NAMALWA (cell line): Measurements from ENCODE around the gene CTXN1.
"Not testable (repeated sequence)": the region's sequence is repeated elsewhere in the genome, so short reads cannot be mapped to it uniquely, and the experiment has no call there.

Source experiments
- DNase-seq: peaks from one replicate; pipeline ENCODE4 v3.0.0-alpha.2; 2015; ENCODE audit warnings: low spot score

CTXN1 gene

DNA sequence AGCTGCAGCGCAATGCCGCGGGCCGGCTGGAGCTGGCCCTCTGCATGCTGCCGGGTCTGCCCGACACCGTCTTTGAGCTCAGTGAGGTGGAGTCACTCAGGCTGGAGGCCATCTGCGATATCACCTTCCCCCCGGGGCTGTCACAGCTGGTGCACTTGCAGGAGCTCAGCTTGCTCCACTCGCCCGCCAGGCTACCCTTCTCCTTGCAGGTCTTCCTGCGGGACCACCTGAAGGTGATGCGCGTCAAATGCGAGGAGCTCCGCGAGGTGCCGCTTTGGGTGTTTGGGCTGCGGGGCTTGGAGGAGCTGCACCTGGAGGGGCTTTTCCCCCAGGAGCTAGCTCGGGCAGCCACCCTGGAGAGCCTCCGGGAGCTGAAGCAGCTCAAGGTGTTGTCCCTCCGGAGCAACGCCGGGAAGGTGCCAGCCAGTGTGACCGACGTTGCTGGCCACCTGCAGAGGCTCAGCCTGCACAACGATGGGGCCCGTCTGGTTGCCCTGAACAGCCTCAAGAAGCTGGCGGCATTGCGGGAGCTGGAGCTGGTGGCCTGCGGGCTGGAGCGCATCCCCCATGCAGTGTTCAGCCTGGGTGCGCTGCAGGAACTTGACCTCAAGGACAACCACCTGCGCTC, 26.1 kb downstream of the CTXN1 start:
- DNase-seq, result no peak

GRCh38 chr19:7898967-7899366, 27.0 kb downstream of the CTXN1 start:
- no peak for DNase-seq

- DNase-seq, result no peak
Observed at GRCh38 chr19:7897292-7897691, 28.6 kb downstream of the CTXN1 start.

DNA sequence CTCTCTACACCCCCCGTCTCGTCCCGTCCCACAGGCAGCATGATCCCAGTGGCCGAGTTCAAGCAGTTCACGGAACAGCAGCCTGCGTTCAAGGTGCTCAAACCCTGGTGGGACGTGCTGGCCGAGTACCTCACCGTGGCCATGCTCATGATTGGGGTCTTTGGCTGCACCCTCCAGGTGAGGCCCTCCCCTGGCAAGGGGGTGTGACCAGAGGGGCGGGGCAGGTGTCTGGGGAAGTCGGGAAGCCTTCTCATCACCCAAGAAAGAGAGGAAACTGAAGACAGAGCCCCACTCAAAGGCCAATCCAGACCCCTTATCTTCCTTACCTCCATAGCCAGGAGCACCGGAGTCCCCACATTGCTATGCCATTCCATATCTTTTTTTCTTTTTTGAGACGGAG, 30.4 kb downstream of the CTXN1 start:
- no peak for DNase-seq

DNA sequence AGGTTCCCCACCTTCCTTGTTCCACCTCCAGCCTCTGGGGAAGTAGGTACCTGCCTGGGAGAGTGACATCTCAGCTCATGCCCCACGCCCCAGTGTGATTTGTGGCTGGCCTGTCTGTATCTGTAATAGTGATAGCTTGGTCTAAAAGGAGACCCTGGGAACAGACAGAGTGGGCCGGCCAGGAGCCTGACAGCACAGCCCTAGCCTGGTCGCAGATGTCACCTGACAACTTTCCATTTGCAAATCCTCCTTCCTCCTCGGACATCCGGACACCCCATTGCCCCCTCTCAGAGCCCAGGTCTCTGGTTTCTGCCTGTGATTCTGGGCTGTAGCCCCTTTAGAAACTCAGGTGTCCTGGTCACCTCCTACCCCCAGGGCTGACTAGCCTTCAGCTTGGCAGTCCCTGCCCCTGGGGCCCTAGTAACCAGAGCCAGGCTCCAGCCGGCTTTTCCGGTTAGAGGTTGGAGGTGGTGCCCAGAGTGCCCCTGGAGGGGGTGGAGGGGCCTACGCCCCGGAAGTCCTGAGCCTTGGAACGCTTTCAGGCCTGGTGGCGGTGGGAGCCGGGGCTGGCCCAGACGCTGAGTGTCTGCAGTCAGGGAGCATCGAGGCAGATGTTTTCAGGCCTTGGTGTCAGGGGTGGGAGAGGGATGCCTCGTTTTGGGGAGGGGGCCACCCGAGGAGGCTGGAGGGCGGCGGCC, 31.2 kb downstream of the CTXN1 start:
- no peak for DNase-seq

GRCh38 chr19:7893362-7894101, 32.4 kb downstream of the CTXN1 start:
- DNase-seq, result not testable (repeated sequence)

DNA sequence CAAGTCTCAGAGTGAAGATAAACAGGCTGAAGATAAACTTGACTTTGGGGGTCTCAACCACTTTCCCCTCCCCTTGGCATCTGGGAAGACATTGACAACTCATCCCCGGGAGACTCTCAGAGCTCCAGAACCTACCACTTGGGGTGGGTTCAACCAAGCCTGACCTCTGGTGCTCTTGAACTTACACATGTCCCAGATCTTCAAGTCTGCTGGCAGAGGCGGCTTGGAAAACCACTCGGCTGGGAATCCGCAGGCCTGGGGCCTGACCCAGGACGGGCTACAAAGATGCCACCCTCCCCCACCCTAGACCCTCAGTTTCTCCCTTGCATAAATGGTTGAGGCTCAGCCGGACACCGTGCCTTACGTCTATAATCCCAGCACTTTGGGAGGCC, 37.1 kb downstream of the CTXN1 start:
- DNase-seq, result no peak

GRCh38 chr19:7888145-7888825, 37.6 kb downstream of the CTXN1 start, which contains the start of gene LRRC8E:
Gene LRRC8E (plus strand): TSS chr19:7888510. CDS start chr19:7895604, 7,094 bp downstream.
- DNase-seq, result no peak

- no peak for DNase-seq
Observed at GRCh38 chr19:7887408-7888144, 38.4 kb downstream of the CTXN1 start.

DNA sequence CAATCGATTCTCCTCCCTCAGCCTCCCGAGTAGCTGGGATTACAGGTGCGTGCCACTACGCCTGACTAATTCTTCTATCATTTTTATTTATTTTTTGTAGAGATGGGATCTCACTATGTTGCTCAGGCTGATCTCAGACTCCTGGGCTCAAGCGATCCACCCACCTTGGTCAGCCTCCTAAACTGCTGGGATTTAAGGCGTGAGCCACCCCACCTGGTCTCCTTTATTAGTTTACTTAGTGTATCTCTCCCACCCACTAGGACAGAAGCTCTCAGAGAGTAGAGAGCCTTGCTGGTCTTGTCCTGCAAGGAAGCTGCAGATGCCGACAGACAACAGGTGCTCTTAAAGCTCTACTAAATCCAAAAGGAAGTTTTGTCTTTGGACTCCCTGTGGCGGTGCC, 40.1 kb downstream of the CTXN1 start:
- no peak for DNase-seq

GRCh38 chr19:7883796-7884570, 42.0 kb downstream of the CTXN1 start:
- no peak for DNase-seq

GRCh38 chr19:7883105-7883504, 42.8 kb downstream of the CTXN1 start:
- no peak for DNase-seq

DNA sequence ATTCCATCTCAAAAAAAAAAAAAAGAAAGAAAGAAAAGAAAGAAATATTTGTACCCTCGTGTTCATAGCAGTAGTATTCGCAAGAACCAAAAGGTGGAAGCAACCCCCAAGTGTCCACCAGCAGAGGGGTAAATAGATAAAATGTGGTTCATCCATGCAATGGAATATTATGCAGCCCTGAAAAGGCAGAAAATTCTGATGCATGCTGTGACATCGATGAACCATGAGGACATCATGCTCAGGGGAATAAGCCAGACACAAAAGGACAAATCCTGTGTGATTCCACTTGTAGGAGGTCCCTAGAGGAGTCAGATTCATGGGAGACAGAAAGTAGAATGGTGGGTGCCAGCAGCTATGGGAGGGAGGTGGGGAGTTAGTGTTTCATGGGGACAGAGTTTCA, 44.0 kb downstream of the CTXN1 start:
- DNase-seq, result no peak

DNA sequence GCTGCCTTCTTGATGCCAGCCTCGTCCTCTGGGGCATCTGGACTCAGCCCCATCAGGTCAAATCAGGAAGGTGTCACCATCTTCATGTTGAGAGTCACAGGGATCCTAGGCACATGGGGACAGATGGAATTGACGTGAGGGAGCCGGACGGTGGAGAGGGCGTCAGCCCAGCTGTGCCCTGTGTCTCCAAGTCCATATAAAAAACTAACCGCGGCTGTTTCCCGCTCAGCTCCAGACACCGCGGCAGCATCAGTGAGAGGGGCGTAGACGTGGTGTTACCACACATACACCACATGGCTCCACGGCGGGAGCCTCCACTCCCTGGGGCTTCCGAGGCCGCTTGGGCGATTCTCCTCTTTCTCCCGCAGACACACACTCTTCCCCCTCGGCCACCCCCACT, 46.1 kb downstream of the CTXN1 start:
- DNase-seq, result no peak

DNA sequence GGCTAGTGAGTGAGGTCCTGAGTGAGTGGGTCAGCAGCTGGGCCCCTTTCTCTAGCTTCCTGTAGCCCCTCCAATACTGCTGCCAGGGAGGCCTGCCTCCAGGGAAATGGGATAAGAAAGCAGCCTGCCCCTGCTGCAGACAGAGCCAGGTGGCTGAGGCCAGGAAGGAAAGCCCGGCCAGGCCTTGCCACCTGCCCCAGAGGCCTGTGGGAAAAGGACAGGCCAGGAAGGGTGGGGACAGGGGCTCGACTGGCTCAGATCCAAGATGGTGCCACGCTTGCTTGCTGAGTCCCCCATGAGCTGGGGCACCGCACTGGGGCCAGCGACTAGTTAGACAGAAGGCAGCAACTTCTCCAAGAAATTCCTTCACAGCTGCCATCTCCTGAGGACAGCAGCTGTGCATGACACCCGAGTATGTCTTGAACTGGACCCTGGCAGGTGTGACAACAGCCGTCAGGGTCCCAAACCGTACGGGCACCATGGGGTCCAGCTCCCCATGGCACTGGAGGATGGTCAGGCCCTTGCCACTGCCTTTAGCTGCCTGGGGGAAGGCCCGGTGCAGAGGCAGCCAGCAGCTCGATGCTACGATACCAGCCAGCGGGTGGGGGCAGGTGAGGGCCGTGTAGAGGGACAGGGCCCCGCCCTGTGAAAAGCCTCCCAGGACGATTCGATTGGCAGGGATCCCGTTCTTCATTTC, 46.7 kb downstream of the CTXN1 start:
- DNase-seq, result no peak

DNA sequence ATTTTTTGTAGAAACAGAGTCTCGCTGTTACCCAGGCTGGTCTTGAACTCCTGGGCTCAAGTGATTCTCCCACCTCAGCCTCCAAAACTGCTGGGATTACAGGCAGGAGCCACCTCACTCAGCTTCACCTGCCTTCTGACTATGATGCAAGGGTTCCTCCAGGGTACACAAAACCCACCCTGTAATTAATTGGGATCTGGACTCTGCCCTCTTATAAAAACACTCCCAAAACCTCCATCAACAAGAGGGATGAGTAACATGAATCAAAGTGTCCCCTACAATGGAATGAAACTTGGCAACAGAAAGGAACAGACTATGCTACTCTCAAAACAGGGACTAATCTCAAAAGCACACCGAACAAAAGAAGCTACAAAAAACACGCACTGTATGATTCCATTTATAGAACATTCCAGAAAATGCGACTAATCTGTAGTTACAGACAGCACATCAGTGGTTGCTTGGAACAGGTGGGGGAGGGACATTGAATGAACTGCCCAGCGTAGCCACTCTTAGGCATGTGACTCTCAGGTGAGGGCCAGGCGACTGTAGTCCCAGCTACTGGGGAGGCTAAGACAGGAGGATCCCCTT, 48.6 kb downstream of the CTXN1 start:
- DNase-seq, result no peak

- no peak for DNase-seq
Observed at GRCh38 chr19:7874897-7875273, 51.0 kb downstream of the CTXN1 start.
